Mucosa of descending colon (tissue), 3 donors: ENCODE measurements around the gene SLC7A5. TPM values are rescaled to one million over a fixed set of nuclear protein-coding genes. Genes with fewer than 3 reads are reported as not detected.
"Not testable (repeated sequence)": the region's sequence is repeated elsewhere in the genome, so short reads cannot be mapped to it uniquely, and the experiment has no call there.

Experiments used
- ATAC-seq: fragments of 200-7000 bp; cut with Tn5 transposase; one replicate; pipeline ENCODE4 v1.9.1; 2020; ENCODE audit warnings: mild to moderate bottlenecking, moderate library complexity
- DNase-seq, 3 donors: peaks; one replicate each; pipeline ENCODE4 v3.0.0-alpha.2; 2020
- H3K36me3 ChIP-seq: fragments of 200-600 bp; one replicate; pipeline ENCODE4 v1.8.0; 2021; ENCODE audit warnings: low read depth, mild to moderate bottlenecking
- H3K4me1 ChIP-seq: fragments of 200-600 bp; one replicate; pipeline ENCODE4 v1.8.0; 2021; ENCODE audit warnings: low read depth, mild to moderate bottlenecking
- H3K4me3 ChIP-seq: fragments of 200-600 bp; one replicate; pipeline ENCODE4 v1.8.0; 2021; ENCODE audit warnings: mild to moderate bottlenecking
- H3K9me3 ChIP-seq: fragments of 200-600 bp; one replicate; pipeline ENCODE4 v1.8.0; 2021; ENCODE audit warnings: mild to moderate bottlenecking
- intact Hi-C, 2 donors: fragments of 100-400 bp; cut with DNase I in 1 of 2; cut with micrococcal nuclease in 1 of 2; formaldehyde crosslinking; loops; one replicate each; pipeline versions ENCODE4 v1.11.0 to v1.11.1; 2022; cut with DNase I, micrococcal nuclease
- total RNA-seq, 3 donors: library from RNA; stranded (reverse); fragmentation: NEBNext Ultra II Directional in 2 of 3; extraction: Animal tissue kit (Norgen Biotek cat#: 25700) in 2 of 3; gene quantifications; one replicate each; pipeline versions ENCODE4 v1.2.1 to v1.2.4, GENCODE V29; 2021 to 2023
- TF ChIP-seq, protein P1 (sequence below): fragments of 200-600 bp; IDR thresholded peaks from one replicate; pipeline ENCODE4 v1.8.0; 2022; ENCODE audit warnings: antibody characterized with exemption, mild to moderate bottlenecking
- donor health status: DM: no; HTN: no; CAD: no; lungs with moderate emphysema.
- donor health status: DM: no; HTN: no; CAD: no.
- donor health status: DM: no; HTN: yes; CAD: no.

The SLC7A5 gene
- total RNA-seq, 3 donors from 2014 or later: 1.9 to 13.7 (median 8.1) TPM

DNA sequence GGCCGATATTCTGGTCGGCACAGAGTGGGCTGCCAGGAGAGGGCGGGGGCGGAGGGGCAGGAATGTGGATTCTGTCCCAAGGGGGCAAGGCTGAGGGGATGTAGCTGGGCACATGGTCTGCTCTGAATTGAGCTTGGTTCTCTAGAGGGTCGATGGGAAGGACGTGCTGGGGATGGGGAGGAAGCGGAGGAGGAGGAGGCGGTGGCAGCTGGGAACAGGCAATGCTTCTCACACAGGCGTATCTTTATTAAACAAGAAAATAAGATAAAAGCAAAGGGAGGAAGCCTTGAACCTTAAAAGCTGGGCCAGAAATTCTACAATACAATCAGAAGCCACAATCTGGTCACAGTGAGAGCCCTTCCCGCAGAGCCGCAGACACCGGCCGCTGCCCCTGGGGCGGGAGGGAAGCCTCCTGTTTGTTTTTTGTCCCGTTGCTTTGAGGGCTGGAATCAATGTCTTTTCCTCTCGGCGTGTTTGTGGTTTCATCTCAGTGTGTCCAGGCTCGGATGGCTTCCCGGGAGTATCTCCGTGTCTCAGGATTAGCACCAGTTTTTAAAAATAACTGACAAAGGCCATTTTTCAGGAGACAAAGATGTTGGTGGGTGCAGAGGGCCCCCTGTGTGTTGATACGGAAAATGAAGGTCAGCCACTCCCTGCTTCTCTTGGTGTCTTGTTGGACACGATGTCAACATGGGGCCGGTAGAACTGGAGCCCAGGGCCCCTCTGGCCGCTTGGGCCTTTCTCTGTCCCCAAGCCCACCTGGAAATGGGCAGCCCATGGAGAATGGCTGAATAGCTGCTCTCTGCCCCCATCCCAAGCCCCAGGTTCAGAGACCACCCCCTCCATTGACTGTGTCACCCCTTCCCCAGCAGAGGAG lies 12.3 kb upstream of the SLC7A5 start:
- H3K4me1 ChIP-seq: no peaks in the 10 kb centered on the region
- DNase-seq: no peak
- intact Hi-C loops: no loop called here
- no peaks in the 10 kb centered on the region for H3K36me3 ChIP-seq
- TF ChIP-seq, protein P1, sequence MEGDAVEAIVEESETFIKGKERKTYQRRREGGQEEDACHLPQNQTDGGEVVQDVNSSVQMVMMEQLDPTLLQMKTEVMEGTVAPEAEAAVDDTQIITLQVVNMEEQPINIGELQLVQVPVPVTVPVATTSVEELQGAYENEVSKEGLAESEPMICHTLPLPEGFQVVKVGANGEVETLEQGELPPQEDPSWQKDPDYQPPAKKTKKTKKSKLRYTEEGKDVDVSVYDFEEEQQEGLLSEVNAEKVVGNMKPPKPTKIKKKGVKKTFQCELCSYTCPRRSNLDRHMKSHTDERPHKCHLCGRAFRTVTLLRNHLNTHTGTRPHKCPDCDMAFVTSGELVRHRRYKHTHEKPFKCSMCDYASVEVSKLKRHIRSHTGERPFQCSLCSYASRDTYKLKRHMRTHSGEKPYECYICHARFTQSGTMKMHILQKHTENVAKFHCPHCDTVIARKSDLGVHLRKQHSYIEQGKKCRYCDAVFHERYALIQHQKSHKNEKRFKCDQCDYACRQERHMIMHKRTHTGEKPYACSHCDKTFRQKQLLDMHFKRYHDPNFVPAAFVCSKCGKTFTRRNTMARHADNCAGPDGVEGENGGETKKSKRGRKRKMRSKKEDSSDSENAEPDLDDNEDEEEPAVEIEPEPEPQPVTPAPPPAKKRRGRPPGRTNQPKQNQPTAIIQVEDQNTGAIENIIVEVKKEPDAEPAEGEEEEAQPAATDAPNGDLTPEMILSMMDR: no peak
- no peaks in the 10 kb centered on the region for H3K9me3 ChIP-seq
- H3K4me3 ChIP-seq: no peak overlapping the region
- no peak for ATAC-seq

DNA sequence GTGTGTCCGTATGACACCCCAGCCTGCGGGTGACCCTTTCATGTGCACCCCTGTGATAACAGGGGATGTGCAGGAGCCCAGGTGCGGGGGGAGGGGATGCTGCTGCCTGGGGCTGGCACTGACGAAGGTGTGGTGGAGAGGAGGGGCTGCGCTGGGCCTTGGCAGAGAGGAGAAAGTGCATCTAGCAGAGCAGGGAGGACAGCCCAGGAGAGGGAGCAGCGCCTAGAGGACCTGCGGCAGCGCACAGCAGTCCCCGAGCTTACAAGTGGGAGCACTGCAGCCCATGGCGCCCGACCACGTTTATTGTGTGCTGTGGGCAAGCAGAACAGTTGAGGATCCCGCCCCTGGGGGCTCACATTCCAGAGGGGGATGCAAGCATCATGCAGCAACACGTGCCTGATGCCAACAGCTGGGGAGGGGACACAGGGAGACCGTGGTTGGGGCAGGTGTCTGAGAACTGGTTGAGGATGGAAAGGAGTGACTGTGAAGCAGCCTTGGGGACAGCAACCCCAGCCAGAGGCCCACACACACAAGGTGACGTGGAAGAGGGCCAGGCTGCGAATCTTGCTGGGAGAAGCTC lies 10.9 kb upstream of the SLC7A5 start:
- no peak for ATAC-seq
- H3K4me3 ChIP-seq: no peak overlapping the region
- TF ChIP-seq, protein P1: no peak
- intact Hi-C loops: no loop called here
- no peak for DNase-seq
- no peaks in the 10 kb centered on the region for H3K9me3 ChIP-seq
- no peaks in the 10 kb centered on the region for H3K4me1 ChIP-seq
- no peaks in the 10 kb centered on the region for H3K36me3 ChIP-seq

DNA sequence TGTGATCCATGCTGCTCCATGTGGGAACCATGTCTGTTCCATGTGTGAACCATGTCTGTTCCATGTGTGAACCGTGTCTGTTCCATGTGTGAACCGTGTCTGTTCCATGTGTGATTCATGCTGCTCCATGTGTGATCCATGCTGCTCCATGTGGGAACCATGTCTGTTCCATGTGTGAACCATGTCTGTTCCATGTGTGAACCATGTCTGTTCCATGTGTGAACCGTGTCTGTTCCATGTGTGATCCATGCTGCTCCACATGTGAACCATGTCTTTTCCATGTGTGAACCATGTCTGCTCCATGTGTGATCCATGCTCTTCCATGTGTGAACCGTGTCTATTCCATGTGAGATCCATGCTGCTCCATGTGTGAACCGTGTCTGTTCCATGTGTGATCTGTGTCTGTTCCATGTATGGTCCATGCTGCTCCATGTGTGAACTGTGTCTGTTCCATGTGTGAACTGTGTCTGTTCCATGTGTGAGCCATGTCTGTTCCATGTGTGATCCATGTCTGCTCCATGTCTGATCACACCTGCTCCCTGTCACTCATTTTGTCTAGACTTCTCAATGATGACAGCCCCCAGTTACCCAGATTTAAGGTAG lies 10.2 kb upstream of the SLC7A5 start:
- intact Hi-C loops, H3K9me3 ChIP-seq, H3K36me3 ChIP-seq, H3K4me1 ChIP-seq, ATAC-seq, H3K4me3 ChIP-seq, DNase-seq: not testable (repeated sequence)

DNA sequence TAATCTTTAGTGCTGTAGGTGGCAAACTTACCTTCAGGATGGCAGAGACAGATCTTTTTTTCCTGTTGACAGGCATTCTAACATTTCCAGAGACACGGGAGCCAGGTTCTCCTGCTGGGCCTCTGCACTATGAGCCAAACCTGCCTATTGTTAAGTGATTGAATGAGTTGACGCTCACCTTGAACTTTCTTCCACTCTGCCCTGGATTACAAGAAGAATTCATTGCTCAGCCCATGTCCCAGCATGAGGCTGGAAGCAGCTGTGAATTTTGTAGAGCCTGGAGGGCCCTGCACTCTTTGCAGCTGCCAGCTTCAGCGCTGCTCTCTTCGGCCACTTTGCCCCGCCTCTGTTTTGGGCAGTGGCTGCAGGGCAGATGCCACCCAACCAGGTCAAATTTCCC lies 9.4 kb upstream of the SLC7A5 start:
- no peaks in the 10 kb centered on the region for H3K9me3 ChIP-seq
- no peaks in the 10 kb centered on the region for H3K36me3 ChIP-seq
- intact Hi-C loops: no loop called here
- TF ChIP-seq, protein P1: no peak
- ATAC-seq: no peak
- no peak for DNase-seq
- H3K4me3 ChIP-seq: no peak overlapping the region
- no peaks in the 10 kb centered on the region for H3K4me1 ChIP-seq

DNA sequence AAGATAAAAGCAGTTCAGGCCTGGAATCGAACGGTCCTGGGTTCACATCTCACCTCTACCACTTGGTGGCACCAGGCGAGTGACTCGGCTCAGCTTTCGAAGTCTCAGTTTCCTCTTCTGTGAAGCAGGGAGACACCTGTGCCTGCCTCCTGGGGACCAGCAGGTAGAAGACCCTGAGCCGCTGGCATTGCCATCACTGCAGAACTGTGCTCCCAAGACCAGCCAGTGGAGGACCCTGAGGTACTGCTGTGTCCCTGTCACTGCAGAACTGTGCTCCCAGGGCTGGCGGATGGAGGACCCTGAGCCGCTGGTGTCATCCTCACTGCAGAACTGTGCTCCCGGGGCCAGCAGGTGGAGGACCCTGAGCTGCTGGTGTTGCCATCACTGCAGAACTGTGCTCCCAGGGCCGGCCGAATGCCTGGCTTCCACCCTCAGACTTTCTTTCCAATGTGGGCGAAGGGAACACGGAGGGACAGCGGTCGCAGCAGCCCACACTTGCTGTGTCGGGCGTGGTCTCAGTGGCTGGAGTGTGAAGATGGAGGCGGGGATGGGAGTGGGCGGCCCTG lies 8.7 kb upstream of the SLC7A5 start:
- Histone ChIP-seq H3K36me3 (no peaks in the 10 kb centered on the region), H3K4me1 (no peaks in the 10 kb centered on the region), H3K9me3 (no peaks in the 10 kb centered on the region), H3K4me3 (no peak overlapping the region)
- ATAC-seq (peak; percentile 14), DNase-seq (peak in 1 of 3 donors; percentile 43)
- TF ChIP-seq, protein P1: no peak
- intact Hi-C loops: no loop called here
